Medulla oblongata (tissue), 1 donor: Measurements from ENCODE around the gene SLC9A1.

ENCODE experiments used
- DNase-seq: peaks from one replicate; pipeline ENCODE4 v3.0.0-alpha.2; 2015; ENCODE audit errors: extremely low spot score

The SLC9A1 gene

DNA sequence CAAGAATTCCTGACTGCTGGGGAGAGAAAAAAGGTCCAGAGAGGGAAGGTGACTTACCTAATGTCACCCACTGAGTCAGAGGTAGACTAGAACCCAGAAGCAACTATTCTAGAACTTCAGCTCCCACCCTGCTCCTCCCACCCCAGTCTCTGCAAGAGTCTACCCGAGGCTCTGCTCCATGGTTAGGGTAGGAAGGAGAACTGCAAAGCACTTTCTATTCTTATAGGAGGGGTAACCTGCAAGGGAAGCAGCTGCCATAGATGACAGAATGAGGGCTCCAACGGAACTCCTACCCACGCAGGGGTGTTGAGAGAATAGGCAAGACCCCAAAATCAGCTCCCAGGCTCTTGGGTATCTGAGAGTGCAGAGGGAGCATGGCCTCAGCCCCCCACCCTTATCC is 4.3 kb downstream of the SLC9A1 start:
- no peak for DNase-seq

DNA sequence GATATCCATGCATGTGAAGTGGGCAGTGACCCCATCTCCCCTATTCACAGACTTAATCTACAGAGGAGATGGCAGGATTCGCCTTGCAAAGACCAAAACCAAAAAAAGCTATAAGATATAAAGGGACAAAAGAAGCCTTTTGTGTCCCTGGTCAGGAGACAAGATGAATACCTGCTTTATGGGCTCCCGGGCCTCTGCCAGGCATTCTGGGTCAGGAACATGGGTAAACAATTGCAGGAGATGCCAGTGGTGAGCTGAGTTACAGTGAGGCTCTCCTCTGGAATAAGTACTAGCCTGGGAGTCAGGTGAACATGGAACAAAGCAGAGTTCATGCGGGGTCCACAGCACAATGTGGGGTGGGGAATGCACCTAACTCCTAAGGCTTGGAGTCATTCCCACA is 4.7 kb downstream of the SLC9A1 start:
- no peak for DNase-seq

DNA sequence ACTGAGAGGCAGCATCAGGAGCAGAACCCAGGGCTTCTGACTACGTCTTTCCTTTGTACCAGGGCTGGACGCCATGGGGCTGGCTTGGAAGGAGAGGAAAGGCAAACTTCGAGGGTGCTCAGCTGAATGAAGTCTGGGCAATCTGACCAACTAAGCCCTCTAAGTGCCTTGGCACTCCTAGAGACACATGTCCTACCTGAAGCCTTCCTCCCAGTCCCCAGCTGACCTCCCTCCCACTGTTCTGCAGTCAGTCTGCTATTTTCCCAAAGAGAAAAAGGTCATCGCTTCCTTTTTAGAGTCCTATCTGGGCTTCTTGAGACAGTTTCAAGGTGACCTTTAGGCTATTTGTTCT is 5.2 kb downstream of the SLC9A1 start:
- no peak for DNase-seq

DNA sequence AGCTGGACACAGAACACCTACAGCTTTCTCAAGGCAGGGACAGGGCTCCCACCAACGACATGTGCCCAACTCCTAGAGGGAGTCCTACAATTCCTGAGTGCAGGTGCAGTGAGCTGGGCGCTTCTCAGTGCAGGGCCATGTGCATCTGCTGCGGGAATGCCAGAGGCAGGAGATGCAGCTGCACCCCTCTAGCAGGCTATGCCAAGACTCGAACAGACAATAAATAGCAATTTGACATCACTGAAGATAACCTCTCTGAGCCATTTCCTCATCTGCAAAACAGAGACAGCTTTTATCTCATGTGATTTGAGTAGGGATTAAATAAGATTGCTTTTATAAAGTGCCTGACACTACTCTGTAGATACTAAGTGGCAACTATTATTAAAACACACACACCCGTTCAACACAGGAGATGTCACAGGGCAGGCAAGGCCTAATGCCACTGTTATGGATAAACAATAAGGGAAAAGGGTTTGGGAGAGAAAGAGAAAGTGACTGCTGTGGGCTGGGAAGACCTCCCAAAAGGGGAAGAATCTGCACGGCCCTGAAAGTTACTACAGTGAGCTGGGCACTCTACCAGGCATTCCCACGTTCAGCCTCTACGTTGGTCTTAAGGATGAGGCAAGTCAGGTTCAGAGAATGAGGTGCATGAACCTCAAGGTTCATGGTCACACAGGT is 5.7 kb downstream of the SLC9A1 start:
- DNase-seq = peak; percentile 32

DNA sequence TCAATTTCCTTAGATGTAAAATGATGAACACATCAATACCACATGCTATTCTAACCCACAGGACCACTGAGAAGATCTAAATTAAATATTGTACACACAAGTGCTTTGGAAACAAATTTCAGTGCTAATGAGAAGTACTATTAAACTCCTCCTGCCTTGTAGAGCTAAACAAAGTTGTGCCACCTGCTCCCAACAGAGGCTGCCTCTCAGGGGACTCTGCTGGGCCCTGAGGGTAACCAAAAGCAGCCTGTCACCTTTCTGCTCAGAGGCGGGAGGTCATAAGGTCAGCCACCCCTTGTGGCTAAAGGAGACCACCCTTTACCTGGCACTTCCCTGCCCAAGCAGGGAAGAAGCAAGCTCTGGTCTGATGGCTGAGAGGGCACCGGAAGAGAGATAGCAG is 6.3 kb downstream of the SLC9A1 start:
- no peak for DNase-seq

DNA sequence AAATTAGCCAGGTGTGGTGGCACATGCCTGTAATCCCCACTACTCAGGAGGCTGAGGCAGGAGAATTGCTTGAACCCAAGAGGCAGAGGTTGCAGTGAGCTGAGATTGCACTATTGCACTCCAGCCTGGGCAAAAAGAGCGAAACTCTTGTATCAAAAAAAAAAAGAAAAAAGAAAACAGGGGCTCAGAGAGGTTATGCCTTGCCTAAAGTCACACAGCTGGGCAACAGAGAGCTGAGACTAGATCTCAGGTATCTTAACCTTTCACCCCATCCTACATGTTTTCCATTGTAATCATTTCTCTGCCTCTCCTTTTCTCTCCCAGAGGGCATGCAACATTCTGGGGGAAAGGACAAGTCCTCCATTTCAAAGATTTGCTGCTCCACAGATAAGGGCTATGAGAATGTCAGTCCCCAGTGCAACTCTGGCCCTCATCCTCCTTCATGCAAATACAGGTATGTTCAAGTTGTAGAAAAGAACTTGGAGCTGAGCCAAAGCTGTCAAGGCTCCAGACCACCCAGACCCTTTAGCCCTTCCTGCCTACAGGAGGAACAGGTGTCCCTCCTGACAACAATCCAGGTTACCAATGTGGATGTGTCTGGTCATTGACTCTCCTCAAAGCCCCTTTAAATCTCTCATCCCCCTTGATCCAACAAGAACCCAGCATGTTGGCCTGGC is 6.9 kb downstream of the SLC9A1 start:
- DNase-seq = no peak

DNA sequence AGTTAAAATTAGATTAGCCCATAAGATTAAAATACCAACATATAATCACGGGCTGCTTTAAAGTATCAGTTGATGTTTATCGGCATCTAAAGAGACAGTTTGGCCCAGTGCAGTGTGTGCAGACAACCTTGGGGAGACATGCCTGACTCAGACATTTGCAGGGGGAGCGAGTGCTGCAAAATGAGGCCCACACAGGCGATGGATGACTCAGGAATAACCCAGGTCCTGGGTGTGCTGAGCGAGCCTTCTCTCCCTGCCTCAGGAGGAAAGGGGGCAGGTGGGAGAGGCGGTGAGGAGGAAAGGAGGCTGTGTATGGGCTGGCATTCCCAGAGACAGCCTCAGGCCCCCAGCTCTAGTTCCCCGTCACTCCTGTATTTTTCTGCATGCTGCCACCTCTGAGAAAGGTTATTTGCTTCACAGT is 9.0 kb downstream of the SLC9A1 start:
- no peak for DNase-seq

DNA sequence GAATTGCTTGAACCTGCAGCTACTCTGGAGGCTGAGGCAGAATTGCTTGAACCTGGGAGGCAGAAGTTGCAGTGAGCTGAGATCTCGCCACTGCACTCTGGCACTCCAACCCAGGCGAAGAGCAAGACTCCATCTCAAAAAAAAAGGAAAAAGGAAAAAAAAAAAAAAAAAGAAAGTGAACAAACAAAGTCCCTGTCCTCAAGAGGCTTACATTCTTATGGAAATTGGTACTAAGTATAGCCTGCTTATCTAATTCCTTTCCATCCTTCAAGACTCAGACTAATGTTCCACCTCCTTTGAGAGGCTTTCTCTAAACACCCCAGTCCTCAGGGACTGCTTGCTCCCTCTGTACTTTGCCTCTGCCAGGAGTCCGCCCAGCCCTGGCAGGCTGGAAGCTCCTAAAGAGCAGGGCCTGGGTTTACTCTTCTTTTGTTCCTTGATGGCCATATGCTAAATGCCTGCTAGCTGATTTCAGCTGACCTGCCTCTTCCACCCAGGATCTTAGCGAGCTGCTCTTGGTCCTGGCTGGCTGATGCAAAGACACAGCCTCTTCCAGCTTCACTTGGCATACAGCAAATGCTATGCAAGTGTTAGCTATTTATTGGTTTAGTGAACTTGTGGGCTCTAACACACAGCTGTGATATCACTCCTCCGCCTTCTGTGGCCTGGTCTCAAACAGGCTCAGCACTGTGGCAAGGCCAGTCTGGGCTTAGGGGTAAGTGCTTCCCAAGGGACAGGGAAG is 9.8 kb downstream of the SLC9A1 start:
- DNase-seq = no peak

DNA sequence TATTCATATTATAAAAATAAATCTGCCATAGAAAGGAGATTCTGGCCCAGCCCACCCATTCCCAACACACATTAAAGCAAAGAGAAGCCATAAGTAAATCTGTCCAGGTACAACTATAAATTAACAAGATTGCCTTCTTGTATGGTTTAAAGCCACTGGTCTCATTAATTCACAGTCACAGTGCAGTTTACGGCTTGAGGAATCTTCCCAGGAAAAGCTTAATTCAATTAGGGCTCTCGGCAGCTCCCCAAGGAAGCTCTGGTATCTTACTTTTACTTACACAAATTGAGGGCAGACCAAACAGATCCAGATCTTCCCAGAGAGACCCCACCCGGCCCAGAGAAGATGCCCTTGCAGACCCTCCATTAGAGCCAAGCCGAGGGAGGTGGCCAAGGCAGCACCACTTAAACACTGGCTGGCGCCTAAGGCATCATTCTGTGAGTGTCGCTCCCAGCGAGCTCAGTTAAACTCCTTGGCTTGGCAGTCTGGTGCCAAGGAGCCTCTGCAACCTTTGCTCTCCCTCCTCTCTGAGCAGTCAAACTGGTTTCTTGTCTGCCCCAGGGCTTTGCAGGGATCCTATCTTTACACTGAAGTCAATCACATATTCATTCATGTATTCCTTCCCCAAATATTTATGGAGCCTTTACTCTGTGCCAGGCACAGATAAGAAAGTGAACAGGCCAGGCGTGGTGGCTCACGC is 10.7 kb downstream of the SLC9A1 start:
- no peak for DNase-seq

DNA sequence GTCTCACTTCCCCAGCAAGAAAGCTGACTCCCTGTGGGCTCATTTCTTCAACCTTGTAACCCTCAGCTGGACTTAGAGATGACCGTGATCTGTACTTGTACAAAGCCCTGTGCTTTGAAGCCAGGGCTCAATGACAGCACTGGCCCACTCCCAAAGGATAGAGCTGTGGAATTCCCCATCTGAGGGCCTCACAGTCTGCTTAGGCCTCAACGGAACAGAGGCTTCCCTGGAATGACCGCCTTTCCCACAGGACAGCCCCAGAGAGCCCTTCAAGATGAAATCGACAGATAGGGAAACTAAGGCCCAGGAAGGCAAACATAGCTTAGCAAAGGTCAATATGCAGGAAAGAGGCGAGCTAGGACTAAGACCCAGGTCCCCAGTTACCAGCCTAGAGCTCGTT is 11.5 kb downstream of the SLC9A1 start:
- no peak for DNase-seq

DNA sequence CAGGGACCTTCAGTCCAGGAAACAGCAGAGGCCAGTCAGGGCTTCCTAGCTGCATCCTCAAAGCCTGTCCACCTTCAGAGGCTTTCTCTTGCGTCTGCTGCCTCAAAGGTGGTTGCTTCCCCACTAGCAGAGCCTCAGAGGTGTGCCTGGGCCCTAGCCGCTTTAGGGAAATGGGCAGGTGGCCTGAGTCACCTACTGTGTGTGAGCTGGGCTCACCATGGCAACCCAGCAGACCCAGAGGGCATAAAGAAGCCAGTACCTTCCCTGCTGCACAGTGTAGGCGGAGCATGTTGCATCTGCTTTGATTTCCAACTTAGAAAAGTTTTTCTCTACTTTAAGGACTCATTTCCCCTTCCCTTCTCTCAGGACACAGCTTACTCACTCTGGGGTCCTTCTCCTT is 12.5 kb downstream of the SLC9A1 start:
- no peak for DNase-seq

DNA sequence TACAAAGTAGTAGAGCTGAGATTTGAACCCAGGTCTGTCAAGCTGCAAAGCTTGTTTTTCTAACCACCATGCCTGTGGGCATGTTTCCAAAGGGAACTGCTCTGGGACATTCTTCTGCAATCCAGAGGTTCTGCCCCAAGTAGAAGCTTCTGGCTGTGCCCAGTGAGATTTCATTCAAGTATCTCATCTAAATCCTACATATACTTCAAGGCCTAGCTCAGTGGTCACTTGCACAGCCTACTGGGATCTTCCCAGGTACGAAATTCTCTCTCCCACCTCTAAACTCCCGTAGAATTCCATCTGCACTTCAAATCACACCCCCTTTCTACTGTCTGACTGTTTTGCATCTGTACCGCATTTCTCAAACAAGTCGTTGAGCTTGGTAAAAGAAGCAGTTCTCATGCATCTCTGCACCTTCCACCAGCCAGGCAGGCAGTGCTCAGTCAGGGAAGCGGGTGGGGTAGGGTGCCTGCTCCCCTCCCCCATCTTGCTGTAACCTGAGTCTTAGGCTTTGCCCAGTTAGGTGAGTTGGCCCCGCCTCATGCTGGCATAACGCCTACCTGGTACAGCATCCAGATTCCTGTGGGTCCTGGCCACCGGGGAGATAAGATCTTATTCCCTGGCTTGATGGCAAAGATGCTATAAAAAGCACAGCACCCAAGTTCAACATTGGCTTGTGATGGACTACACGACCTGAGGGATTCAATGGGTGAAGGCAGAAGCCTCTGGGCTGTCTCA is 13.5 kb downstream of the SLC9A1 start:
- DNase-seq = no peak

DNA sequence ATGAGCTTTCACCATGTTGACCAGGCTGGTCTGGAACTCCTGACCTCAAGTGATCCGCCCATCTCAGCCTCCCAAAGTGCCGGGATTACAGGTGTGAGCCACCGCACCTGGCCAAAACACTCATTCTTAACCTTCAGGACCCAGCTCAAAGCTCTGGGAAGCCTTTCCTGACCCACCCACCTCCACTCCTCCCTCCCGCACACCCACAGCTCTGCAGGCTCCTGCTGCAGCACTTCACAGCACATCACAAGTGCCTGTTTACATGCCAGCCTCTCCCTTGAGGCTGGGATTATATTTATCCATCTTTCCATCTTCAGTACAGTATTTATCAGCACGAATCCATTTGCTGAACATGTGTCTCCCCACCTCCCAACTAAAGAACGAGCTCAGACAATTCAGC is 14.9 kb downstream of the SLC9A1 start:
- DNase-seq = no peak

DNA sequence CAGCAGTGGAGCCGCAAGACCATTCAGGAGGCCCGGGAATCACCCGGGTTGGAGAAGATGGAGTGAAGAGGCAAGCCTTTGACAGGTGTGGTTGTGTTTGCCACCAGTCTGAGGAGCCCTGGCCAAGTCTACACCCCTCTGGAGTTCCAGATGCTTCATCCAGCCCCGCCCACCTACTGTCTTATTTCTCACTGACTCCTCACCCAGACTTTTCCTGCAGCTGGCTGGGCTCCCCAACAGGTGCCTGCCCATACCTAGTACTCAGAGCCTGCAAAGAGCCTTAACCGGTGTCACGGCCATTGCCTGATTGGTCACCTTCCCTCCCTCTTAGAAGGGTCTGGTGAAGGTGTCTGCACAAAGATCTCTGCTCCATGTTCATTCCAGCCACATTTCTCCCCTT is 16.0 kb downstream of the SLC9A1 start:
- DNase-seq = no peak

DNA sequence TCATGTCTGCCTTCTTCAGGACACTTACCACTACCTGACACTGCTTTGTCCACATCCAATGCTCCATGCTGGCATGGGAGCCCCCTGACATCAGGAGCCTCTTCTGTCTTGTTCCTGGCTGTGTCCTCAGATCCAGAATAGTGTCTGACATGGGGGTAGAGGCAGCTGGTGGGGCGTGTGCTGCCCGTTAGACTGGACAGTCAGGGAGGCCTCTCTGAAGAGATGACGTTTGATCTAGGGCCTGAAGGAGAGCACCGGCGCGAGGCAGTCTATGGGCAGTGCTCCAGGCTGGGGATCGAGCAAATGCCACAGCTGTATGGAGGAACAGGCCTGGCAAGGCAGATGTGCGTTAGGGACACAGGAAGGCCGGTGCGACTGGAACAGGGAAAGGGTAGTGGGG is 16.6 kb downstream of the SLC9A1 start:
- DNase-seq = no peak

DNA sequence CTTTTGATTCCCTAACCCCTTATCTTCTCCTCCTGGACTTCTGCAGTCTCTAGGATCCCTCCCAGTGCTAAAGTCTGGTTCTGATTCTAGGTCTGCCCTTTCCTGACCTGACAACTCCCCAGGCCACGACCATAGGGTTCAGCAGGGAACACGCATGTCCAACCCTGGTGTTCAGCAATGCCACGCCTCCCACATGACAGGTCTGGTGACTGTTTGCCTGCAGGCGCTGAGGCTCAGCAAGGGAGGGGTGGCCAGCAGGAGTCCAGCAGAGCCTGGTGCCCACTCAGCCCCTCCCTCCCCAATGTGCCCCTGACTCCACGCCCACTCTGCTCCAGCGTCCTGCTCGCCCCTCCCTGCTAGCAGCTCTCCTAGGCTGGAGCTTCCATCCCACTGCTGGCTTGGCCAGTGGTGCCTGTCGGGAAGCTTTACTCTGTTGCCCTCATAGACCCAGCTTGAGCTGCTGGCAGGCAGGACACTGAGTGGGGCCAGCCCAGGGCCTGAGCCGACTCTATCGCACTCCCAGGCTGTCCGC is 17.3 kb downstream of the SLC9A1 start:
- DNase-seq = peak; percentile 33

DNA sequence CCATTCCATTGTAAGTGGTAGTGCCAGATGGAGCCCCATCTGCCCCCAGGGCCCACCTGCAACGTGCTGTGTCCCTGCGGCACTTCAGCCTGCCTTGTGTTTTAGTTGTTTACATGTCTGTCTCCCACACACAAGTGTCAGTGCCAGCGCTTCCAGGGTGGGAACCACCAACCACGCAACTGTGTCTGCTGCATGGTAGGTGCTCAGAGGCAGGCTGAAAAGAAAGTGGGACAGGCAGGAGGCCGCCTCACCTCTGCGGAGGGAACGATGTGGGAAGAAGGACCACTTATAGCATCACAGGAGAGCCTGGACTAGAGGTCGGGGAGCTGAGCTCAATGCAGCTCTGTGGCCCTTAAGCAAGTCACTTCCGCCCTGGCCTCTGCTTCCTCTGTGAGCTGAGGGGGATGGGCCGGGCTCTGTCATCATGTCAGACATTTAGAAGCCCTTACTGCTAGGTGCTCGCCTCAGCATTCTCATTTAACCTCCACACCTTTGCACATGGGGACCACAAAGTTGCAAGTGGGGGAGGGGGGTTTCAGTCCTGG is 17.9 kb downstream of the SLC9A1 start:
- peak; percentile 52 for DNase-seq

DNA sequence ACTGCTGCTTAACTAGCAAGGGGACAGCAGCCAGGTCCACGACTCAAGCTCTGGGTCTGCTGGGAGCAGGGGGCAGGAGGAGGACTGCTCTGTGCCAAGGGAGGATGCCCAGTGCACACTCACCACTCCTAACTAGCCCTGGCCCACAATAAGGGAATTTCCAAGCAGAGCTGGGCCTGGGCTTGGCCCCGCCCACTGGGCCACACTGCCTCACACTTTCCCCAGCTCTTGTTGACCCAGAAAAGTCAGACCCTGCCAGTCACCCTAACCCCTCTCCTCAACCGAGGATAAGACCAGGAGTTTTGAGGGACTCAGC is 18.7 kb downstream of the SLC9A1 start:
- no peak for DNase-seq

DNA sequence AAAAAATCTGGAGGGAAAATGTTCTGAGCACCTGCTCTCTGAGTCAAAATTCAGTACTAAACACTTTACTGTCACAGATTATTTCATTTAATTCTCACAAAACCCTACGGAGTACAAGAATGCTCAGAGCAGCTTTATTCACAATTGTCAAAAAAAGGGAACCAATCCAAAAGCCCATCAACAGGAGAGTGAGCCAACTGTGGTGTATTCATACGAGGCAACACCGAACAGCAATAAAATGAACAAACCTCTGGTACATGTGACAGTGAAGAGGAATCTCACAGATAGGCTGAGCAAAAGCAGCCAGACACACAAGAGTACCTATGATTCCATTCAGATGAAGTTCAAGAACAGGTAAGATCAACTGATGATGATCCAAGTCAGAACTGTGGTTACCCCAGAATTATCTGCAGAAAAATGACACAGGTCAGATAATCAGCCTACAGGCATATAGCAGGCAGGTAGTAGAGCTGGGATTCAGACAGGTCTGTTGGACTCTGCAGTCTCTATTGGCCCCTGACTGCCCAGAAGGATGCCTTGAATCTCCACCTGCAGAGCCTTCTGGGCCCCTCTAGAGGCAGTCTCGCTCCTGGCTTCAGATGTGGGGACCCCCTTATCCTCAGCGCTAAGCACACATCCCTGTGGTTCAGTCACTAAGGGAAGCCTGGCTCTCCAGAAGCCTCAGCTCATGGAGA is 19.2 kb downstream of the SLC9A1 start:
- no peak for DNase-seq

DNA sequence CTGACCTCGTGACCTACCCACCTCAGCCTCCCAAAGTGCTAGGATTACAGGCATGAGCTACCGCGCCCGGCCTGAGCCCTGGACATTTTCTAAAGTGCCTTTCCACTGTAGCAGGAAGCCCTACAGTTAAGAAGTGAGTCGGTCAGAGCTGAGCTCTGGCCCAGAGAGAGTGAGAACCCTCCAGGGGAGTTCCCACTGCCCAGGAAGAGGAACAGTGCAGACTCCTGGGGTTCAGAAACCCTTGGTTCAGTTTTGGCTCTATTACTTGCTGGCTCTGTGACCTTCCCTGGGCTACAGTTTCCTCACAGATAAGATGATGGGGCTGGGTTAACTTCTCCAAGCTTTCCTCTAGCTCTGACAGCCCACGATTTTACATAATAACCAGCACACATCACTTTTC is 20.9 kb downstream of the SLC9A1 start:
- no peak for DNase-seq

DNA sequence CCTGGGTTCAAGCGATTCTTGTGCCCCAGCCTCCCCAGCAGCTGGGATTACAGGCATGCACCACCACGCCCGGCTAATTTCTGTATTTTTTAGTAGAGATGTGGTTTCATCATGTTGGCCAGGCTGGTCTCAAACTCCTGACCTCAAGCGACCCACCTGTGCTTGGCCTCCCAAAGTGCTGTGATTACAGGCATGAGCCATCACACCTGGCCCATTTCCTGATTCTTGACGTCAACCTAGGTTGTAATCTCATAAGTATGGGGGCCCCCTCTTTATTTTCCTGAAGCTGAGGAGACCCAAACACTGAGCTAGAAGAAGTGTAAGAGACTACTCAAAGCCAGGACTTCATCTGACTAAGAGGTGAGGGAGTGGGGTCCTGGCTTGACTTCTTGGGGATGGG is 21.8 kb downstream of the SLC9A1 start:
- DNase-seq = no peak
